Small intestine (tissue), 7 donors: ENCODE results near the gene PRPF38A. TPM values are rescaled to one million over a fixed set of nuclear protein-coding genes. Genes with fewer than 3 reads are reported as not detected.

ENCODE experiments used
- DNase-seq, 2 donors: peaks; one replicate each; pipeline versions ENCODE4 v3.0.0 to v3.0.0-alpha.2; 2013
- FAIRE-seq: peaks from 2 replicates; lab custom pipeline; 2012; peaks lifted over from hg19 to GRCh38; lab: Jason Lieb, UNC
- H3K27ac ChIP-seq, 3 donors: one replicate each; pipeline ENCODE4 v1.5.1; 2013; ENCODE audit warnings: low read length in 2 of 3, mild to moderate bottlenecking in 2 of 3, control low read depth in 1 of 3, inconsistent platforms in 1 of 3, low read depth in 1 of 3, moderate library complexity in 1 of 3
- H3K27me3 ChIP-seq, 3 donors: one replicate each; pipeline ENCODE4 v1.6.1; 2013; ENCODE audit warnings: low read length in 3 of 3, inconsistent platforms in 1 of 3; ENCODE audit not compliant: control insufficient read depth in 3 of 3, insufficient read depth in 3 of 3
- H3K36me3 ChIP-seq, 3 donors: one replicate each; pipeline ENCODE4 v1.6.1; 2013; ENCODE audit warnings: low read length in 3 of 3, inconsistent platforms in 1 of 3, low read depth in 1 of 3, mild to moderate bottlenecking in 1 of 3, moderate library complexity in 1 of 3; ENCODE audit not compliant: control insufficient read depth in 3 of 3, insufficient read depth in 2 of 3
- H3K4me1 ChIP-seq, 3 donors: one replicate each; pipeline ENCODE4 v1.6.1; 2013; ENCODE audit warnings: low read length in 2 of 3, inconsistent platforms in 1 of 3, low read depth in 1 of 3, mild to moderate bottlenecking in 1 of 3, moderate library complexity in 1 of 3; ENCODE audit not compliant: control insufficient read depth in 3 of 3, insufficient read depth in 2 of 3
- H3K4me3 ChIP-seq, 3 donors: one replicate each; pipeline ENCODE4 v1.5.1; 2013; ENCODE audit warnings: low read length in 3 of 3, control low read depth in 1 of 3, inconsistent platforms in 1 of 3, low read depth in 1 of 3, mild to moderate bottlenecking in 1 of 3, moderate library complexity in 1 of 3
- H3K9me3 ChIP-seq, 2 donors: one replicate each; pipeline ENCODE4 v1.6.1; 2013; ENCODE audit warnings: low read depth in 1 of 2, low read length in 1 of 2; ENCODE audit not compliant: control insufficient read depth in 2 of 2, insufficient read depth in 1 of 2
- WGBS, 3 donors: extraction: QIAGEN DNeasy Blood & Tissue Kit; methylation state at CpG; one replicate each; pipeline ENCODE4 v1.1.7; 2013; 5-methylcytosine and 5-hydroxymethylcytosine counted together
- polyA plus RNA-seq, 4 donors: library from polyadenylated mRNA; stranded (reverse) in 3 of 4; unstranded in 1 of 4; fragments of 200-250 nt in 3 of 4; fragments of 120-200 nt in 1 of 4; gene quantifications; one replicate each; pipeline versions ENCODE4 v1.2.1 to v1.2.3, GENCODE V29; 2013
- donor health status: healthy with polysubstance abuse.
- donor health status: control.
- donor health status: control.
- donor health status: Bipolar disorder and iron deficiency.
- donor health status: healthy.

PRPF38A gene
- polyA plus RNA-seq, 4 donors: 11.6 to 55.6 (median 24.4) TPM

- DNase-seq (no peak), FAIRE-seq (no peak)
- 87 to 92% (median 88%) methylated on average over 2 of the region's 2 CpGs for WGBS, 3 donors
- Histone ChIP-seq H3K4me3 (no peak overlapping the region), H3K27me3 (no peaks in the 10 kb centered on the region), H3K36me3 (peaks cover 2 to 29% (median 3%) of the 10 kb centered on the region in 3 donors), H3K27ac (no peak overlapping the region), H3K4me1 (no peaks in the 10 kb centered on the region), H3K9me3 (no peaks in the 10 kb centered on the region)
These were observed 40.1 kb downstream of the PRPF38A start for GRCh38 chr1:52444463-52444862.

GRCh38 chr1:52454127-52454526 lies 49.7 kb downstream of the PRPF38A start:
- H3K9me3 ChIP-seq: no peaks in the 10 kb centered on the region
- H3K36me3 ChIP-seq: peaks cover 0 to 8% (median 0%) of the 10 kb centered on the region in 3 donors
- DNase-seq: no peak
- H3K4me1 ChIP-seq: no peaks in the 10 kb centered on the region
- no peak overlapping the region for H3K27ac ChIP-seq
- FAIRE-seq: no peak
- H3K4me3 ChIP-seq: no peak overlapping the region
- WGBS, 3 donors: 92 to 100% (median 100%) methylated on average over 1 of the region's 1 CpG
- no peaks in the 10 kb centered on the region for H3K27me3 ChIP-seq

- FAIRE-seq: no peak
- Histone ChIP-seq H3K36me3 (peaks cover 0 to 13% (median 0%) of the 10 kb centered on the region in 3 donors), H3K27me3 (no peaks in the 10 kb centered on the region), H3K4me1 (no peaks in the 10 kb centered on the region), H3K9me3 (no peaks in the 10 kb centered on the region), H3K4me3 (no peak overlapping the region), H3K27ac (no peak overlapping the region)
- 92 to 98% (median 97%) methylated on average over 2 of the region's 2 CpGs for WGBS, 3 donors
- DNase-seq: no peak
These were observed 50.4 kb downstream of the PRPF38A start for GRCh38 chr1:52454779-52455178.

- no peak for FAIRE-seq
These were observed 51.3 kb downstream of the PRPF38A start for GRCh38 chr1:52455686-52456085.

GRCh38 chr1:52460694-52461093 lies 56.3 kb downstream of the PRPF38A start:
- H3K27ac ChIP-seq: no peak overlapping the region
- no peaks in the 10 kb centered on the region for H3K4me1 ChIP-seq
- H3K36me3 ChIP-seq: peaks cover 0 to 15% (median 0%) of the 10 kb centered on the region in 3 donors
- no peak overlapping the region for H3K4me3 ChIP-seq
- DNase-seq: no peak
- no peaks in the 10 kb centered on the region for H3K27me3 ChIP-seq
- no peaks in the 10 kb centered on the region for H3K9me3 ChIP-seq
- no peak for FAIRE-seq
- 95 to 100% (median 97%) methylated on average over 1 of the region's 1 CpG for WGBS, 3 donors

More at GRCh38 chr1:52455686-52456085, 51.3 kb downstream of the PRPF38A start:
- H3K27me3 ChIP-seq: no peaks in the 10 kb centered on the region
- 95 to 100% (median 98%) methylated on average over 2 of the region's 2 CpGs for WGBS, 3 donors
- H3K4me3 ChIP-seq: no peak overlapping the region
- H3K27ac ChIP-seq: no peak overlapping the region
- no peaks in the 10 kb centered on the region for H3K4me1 ChIP-seq
- H3K36me3 ChIP-seq: peaks cover 0 to 15% (median 0%) of the 10 kb centered on the region in 3 donors
- no peaks in the 10 kb centered on the region for H3K9me3 ChIP-seq
- no peak for DNase-seq

GRCh38 chr1:52461821-52462220 lies 57.4 kb downstream of the PRPF38A start:
- Histone ChIP-seq H3K36me3 (peaks cover 0 to 22% (median 0%) of the 10 kb centered on the region in 3 donors), H3K4me1 (no peaks in the 10 kb centered on the region), H3K4me3 (no peak overlapping the region), H3K27ac (no peak overlapping the region), H3K9me3 (no peaks in the 10 kb centered on the region), H3K27me3 (no peaks in the 10 kb centered on the region)
- 57 to 94% (median 75%) methylated on average over 1 of the region's 1 CpG for WGBS, 3 donors
- DNase-seq (no peak), FAIRE-seq (no peak)

- H3K27ac ChIP-seq: no peak overlapping the region
- H3K27me3 ChIP-seq: no peaks in the 10 kb centered on the region
- H3K9me3 ChIP-seq: no peaks in the 10 kb centered on the region
- 93 to 96% (median 95%) methylated on average over 5 of the region's 5 CpGs for whole genome bisulfite sequencing, 3 donors
- peaks cover 0 to 23% (median 0%) of the 10 kb centered on the region in 3 donors for H3K36me3 ChIP-seq
- no peaks in the 10 kb centered on the region for H3K4me1 ChIP-seq
- DNase-seq: no peak
- H3K4me3 ChIP-seq: no peak overlapping the region
- no peak for FAIRE-seq
These were observed 59.5 kb downstream of the PRPF38A start for GRCh38 chr1:52463891-52464290.

- no peak for FAIRE-seq
- Histone ChIP-seq H3K27me3 (no peaks in the 10 kb centered on the region), H3K4me1 (no peaks in the 10 kb centered on the region), H3K36me3 (peaks cover 0 to 10% (median 0%) of the 10 kb centered on the region in 3 donors), H3K4me3 (no peak overlapping the region), H3K9me3 (no peaks in the 10 kb centered on the region), H3K27ac (no peak overlapping the region)
- DNase-seq: no peak
- 96% methylated on average over 2 of the region's 2 CpGs for WGBS, 3 donors
These were observed 64.7 kb downstream of the PRPF38A start for GRCh38 chr1:52469108-52469507.
